Naive B cell (primary cell): Measurements from ENCODE around the gene MBIP. TPM values are rescaled to one million over a fixed set of nuclear protein-coding genes. Genes with fewer than 3 reads are reported as not detected.
A peak's percentile ranks its signal among the peaks of the same experiment; 100 is the strongest.
"Not testable (repeated sequence)": the region's sequence is repeated elsewhere in the genome, so short reads cannot be mapped to it uniquely, and the experiment has no call there.

Source experiments
- ATAC-seq, 2 donors: fragments of 150-1000 bp; cut with Tn5 transposase; 2 replicates each; pipeline ENCODE4 v1.10.0; 2021; ENCODE audit warnings: low read depth in 2 of 2, mild to moderate bottlenecking in 2 of 2, moderate library complexity in 2 of 2
- DNase-seq: peaks from one replicate; pipeline ENCODE4 v3.0.0; 2022
- H3K27ac Mint-ChIP-seq, 6 donors: one replicate each; pipeline ENCODE4 v1.8.0; 2020 to 2022; ENCODE audit warnings: mild to moderate bottlenecking in 6 of 6, mixed read lengths in 6 of 6, moderate library complexity in 5 of 6, inconsistent platforms in 2 of 6
- H3K27me3 Mint-ChIP-seq, 3 donors: one replicate each; pipeline ENCODE4 v1.8.0; 2021 to 2022; ENCODE audit warnings: mixed read lengths in 3 of 3, mild to moderate bottlenecking in 1 of 3
- H3K36me3 Mint-ChIP-seq, 2 donors: one replicate each; pipeline ENCODE4 v1.8.0; 2020 to 2022; ENCODE audit warnings: mixed read lengths in 2 of 2, inconsistent platforms in 1 of 2, mild to moderate bottlenecking in 1 of 2
- H3K4me1 Mint-ChIP-seq, 3 donors: one replicate each; pipeline ENCODE4 v1.8.0; 2020 to 2022; ENCODE audit warnings: mixed read lengths in 3 of 3, inconsistent platforms in 1 of 3, mild to moderate bottlenecking in 1 of 3, moderate library complexity in 1 of 3
- H3K4me3 Mint-ChIP-seq, 8 donors: one replicate each; pipeline ENCODE4 v1.8.0; 2020 to 2022; ENCODE audit warnings: mild to moderate bottlenecking in 8 of 8, mixed read lengths in 8 of 8, moderate library complexity in 8 of 8, inconsistent platforms in 2 of 8
- H3K9me3 Mint-ChIP-seq, 7 donors: one replicate each; pipeline ENCODE4 v1.8.0; 2020 to 2022; ENCODE audit warnings: mixed read lengths in 7 of 7, mild to moderate bottlenecking in 5 of 7, inconsistent platforms in 2 of 7, moderate library complexity in 1 of 7
- polyA plus RNA-seq, 6 donors: library from polyadenylated mRNA; unstranded; fragments of 300-500 nt; fragmentation: Illumina TruSeq; gene quantifications; one replicate each; pipeline ENCODE4 v1.2.3, GENCODE V29; 2021; ENCODE audit warnings: low read depth in 6 of 6

The MBIP gene, protein sequence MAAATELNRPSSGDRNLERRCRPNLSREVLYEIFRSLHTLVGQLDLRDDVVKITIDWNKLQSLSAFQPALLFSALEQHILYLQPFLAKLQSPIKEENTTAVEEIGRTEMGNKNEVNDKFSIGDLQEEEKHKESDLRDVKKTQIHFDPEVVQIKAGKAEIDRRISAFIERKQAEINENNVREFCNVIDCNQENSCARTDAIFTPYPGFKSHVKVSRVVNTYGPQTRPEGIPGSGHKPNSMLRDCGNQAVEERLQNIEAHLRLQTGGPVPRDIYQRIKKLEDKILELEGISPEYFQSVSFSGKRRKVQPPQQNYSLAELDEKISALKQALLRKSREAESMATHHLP
- polyA plus RNA-seq: 10 to 100 TPM in 5 of 6 donors, 1 to 10 TPM in 1; 8.6 to 17.7 (median 13.3) TPM

DNA sequence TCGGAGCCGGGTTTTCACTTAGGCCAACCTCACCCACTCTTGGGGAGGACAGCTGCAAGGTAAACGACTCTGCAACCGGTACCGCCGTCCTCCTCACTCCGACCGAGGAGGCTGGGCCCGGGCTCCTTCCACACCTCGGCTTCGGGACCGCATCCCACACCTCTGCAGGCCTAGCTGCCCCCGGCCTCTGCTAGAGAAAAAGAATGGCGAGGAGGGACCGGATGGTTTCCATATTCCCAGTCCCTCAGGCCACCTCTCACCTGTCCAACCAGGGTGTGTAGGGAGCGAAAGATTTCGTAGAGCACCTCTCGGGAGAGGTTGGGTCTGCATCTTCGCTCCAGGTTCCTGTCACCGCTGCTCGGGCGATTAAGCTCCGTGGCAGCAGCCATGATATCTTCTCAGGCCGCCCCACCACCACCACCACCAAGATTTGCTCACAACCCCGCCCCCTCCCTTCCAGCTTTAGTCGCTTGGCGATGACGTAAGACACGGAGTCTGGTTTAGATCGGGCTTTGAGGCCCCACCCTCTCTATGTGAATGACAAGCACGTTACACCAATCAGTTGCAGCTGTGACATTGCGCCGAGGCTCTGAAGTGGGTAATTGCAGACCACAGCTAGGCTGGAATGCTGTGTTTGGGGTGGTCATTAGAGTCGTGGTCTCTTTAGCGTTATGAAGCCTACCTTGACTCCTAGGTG lies at the start of gene MBIP:
TSS of gene MBIP (minus strand) at position 438 of the 697 bp plus-strand sequence. CDS start at position 389, 49 bp downstream.
- ATAC-seq (peak; percentile 97), DNase-seq (peak; percentile 76)
- H3K36me3 Mint-ChIP-seq: no peaks in the 10 kb centered on the region
- H3K4me3 Mint-ChIP-seq: peak within 1 kb of the TSS; percentile 88 to 99 (median 96)
- peaks cover 10 to 21% (median 16%) of the 10 kb centered on the region in 3 donors for H3K4me1 Mint-ChIP-seq
- H3K27me3 Mint-ChIP-seq: peaks cover 10 to 21% (median 12%) of the 10 kb centered on the region in 3 donors
- peaks cover 0 to 3% (median 0%) of the 10 kb centered on the region in 7 donors for H3K9me3 Mint-ChIP-seq
- H3K27ac Mint-ChIP-seq: peak within 1 kb of the TSS; percentile 84 to 98 (median 94)

DNA sequence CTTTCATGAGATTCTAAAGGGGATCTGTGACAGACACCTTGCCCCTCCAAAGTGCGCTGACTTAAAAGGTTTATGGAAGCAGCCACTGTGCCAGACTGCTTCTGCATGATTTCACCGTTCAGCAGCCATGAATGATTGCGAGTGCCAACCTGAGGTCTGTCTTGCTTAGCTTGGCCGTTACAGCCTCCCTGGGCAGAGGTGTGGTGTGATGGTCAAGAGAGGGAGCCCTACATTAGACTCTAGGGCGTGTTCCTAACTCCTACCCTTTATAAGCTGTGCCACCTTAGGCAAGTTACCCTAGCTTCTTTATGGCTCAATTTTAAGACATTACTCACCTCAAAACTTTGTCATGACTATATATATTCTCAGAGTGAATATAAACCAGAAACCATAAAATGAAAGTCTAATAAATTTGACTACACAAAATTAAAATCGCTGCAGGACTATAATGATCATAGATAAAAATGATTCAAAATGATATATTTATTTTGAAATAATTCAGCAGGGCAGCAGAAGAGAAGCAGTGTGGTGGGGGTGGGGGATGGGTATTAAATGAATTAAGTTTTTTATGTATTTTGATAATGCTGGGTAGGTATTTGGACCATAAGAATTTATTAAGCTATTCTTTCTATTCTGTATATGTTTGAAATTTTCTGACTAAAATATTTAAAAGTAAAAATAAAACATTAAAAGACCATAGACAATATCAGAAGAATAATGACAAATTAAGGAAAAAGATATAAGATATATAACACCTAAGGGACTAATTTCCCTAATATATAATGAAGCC lies 47.7 kb upstream of the MBIP start:
- Mint-ChIP-seq H3K27ac (no peak overlapping the region), H3K4me1 (no peaks in the 10 kb centered on the region), H3K27me3 (peaks cover 8 to 16% (median 11%) of the 10 kb centered on the region in 3 donors), H3K4me3 (no peak overlapping the region), H3K9me3 (no peaks in the 10 kb centered on the region), H3K36me3 (no peaks in the 10 kb centered on the region)
- ATAC-seq (no peak), DNase-seq (no peak)

DNA sequence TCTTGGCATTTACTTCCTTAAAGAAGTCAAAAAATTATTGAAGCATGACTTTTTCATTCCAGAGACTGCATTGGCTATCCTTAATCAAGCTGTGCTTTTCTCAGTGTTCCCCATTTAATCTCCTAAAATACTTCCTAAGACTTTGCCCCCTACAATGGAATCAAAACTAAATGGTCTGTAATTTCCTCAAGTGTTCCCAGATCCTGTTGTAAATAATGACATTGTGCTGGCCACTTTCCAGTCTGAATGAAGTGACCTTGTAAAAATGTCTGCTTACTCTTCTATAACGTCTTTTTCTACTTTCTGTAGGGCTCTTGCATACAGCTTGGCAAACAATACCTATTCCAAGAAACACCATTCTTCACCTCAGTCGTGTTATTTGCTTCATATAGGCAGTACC lies 45.3 kb upstream of the MBIP start:
- ATAC-seq (no peak), DNase-seq (no peak)
- Mint-ChIP-seq H3K9me3 (peaks cover 0 to 4% (median 0%) of the 10 kb centered on the region in 7 donors), H3K4me3 (no peak overlapping the region), H3K27ac (no peak overlapping the region), H3K36me3 (no peaks in the 10 kb centered on the region), H3K27me3 (peaks cover 11 to 16% (median 13%) of the 10 kb centered on the region in 3 donors), H3K4me1 (no peaks in the 10 kb centered on the region)

DNA sequence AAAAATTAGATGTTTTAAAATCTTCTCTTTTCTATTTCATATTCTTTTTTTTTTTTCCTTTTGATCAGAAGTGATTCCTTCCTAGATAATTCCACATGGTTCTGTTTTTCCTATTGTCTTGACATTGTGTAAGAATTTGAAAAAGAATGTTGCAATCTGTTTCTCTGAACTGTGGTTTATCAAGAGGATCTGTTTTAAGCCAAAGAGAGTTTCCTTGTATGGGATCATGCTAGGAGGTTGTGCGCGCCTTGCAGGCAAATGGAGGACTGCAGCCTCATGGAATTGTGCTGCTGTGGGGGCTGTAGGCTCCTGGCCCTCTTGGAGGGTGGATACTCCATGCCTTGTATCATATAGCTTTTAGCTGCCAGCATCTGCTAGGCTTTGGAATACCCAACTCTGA lies 43.3 kb upstream of the MBIP start:
- peaks cover 0 to 4% (median 0%) of the 10 kb centered on the region in 7 donors for H3K9me3 Mint-ChIP-seq
- H3K4me1 Mint-ChIP-seq: no peaks in the 10 kb centered on the region
- ATAC-seq (no peak), DNase-seq (no peak)
- H3K36me3 Mint-ChIP-seq: no peaks in the 10 kb centered on the region
- no peak overlapping the region for H3K4me3 Mint-ChIP-seq
- H3K27me3 Mint-ChIP-seq: peaks cover 9 to 13% (median 11%) of the 10 kb centered on the region in 3 donors
- no peak overlapping the region for H3K27ac Mint-ChIP-seq

DNA sequence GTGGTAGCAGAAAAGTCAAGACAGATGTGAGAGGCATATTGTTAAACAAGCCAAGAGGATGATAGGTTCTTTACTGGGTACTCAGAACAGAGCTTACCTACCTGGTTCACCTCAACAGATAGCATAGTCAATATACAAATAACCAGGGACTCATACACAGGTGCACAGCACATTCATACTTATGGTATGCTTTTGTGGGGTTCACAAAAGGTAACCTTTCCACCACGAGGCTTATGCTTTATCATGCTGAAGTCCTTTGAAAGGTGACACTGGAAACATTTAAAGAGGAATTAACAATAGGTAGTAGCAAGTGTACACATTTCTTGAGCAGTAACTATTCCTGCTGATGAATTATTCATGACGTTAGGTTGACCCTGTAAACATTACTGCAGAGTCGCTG lies 42.2 kb upstream of the MBIP start:
- Mint-ChIP-seq H3K9me3 (peaks cover 0 to 4% (median 0%) of the 10 kb centered on the region in 7 donors), H3K4me3 (no peak overlapping the region), H3K4me1 (no peaks in the 10 kb centered on the region), H3K27me3 (peaks cover 9 to 13% (median 11%) of the 10 kb centered on the region in 3 donors), H3K36me3 (no peaks in the 10 kb centered on the region), H3K27ac (no peak overlapping the region)
- ATAC-seq: no peak
- no peak for DNase-seq

DNA sequence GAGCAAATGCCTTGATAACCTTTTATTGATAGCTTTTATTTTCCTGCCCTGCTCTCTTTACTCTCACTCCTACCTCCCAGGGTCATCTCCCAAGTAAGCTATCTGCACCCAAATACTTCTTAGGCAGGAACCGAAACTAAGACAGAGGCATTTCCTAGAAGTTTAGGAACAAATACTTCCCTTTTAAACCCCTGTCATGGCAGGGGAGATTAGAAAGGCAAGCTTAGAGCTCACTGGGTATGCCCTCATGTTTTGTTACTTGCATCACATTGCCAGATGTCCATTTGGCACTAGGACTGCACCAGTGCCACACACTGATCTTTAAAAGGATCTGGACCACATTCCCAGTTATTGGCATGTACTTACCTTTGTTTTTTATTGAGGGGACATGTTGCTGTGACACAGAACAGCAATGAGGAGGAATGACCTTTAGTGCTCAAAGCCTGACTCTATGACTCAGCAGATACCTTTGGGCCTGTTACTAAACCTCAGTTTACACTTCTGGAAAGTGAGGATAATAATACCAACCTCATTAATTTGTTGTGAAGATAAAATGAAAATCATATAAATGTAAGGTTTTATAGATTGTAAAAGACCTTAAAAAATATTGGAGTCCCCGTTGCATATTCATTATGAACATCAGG lies 40.9 kb upstream of the MBIP start:
- Mint-ChIP-seq H3K4me3 (no peak overlapping the region), H3K4me1 (no peaks in the 10 kb centered on the region), H3K36me3 (peaks cover 0 to 6% of the 10 kb centered on the region in 2 donors), H3K27me3 (peaks cover 9 to 13% (median 11%) of the 10 kb centered on the region in 3 donors), H3K27ac (no peak overlapping the region), H3K9me3 (peaks cover 4 to 12% (median 10%) of the 10 kb centered on the region in 7 donors)
- ATAC-seq (no peak), DNase-seq (no peak)

DNA sequence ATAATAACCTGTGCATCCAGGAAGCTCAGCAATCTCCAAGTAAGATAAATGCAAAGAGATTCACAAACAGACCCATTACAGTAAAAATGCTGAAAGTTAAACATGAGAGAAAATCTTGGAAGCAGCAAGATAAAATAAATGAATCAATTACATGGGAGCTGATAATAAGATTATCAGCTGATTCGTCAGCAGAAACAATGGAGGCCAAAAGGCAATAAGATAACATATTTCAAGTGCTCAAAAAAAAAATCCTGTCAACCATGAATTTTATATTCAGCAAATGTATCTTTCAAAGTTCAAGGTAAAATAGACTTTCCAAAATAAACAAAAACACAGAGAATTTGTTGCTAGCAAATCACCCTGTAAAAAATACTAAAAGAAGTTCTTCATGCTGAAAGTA lies 36.4 kb upstream of the MBIP start:
- H3K4me1 Mint-ChIP-seq: no peaks in the 10 kb centered on the region
- DNase-seq (no peak), ATAC-seq (no peak)
- no peak overlapping the region for H3K27ac Mint-ChIP-seq
- H3K4me3 Mint-ChIP-seq: no peak overlapping the region
- peaks cover 0 to 9% (median 6%) of the 10 kb centered on the region in 3 donors for H3K27me3 Mint-ChIP-seq
- H3K9me3 Mint-ChIP-seq: peaks cover 8 to 30% (median 24%) of the 10 kb centered on the region in 7 donors
- peaks cover 0 to 12% of the 10 kb centered on the region in 2 donors for H3K36me3 Mint-ChIP-seq

DNA sequence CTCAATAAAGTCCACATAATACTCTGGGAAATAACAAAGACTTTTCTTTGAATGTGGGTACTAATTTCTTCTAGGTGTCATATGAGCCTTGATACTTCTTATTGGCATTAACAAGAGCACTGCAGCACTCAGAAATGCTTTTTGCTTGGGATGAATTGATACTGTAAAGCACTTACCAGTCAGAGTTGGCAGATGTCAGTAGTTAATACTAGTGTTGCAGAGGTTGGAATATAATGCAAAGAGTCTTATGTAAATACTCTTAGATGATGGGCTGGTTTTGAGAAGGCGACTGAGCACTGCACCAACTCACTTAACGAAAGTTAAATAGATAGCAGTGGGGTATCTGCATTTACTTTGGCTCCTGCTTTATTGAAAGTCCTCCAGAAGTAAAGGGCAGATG lies 25.6 kb upstream of the MBIP start:
- no peak overlapping the region for H3K27ac Mint-ChIP-seq
- peaks cover 14 to 30% (median 21%) of the 10 kb centered on the region in 3 donors for H3K27me3 Mint-ChIP-seq
- no peaks in the 10 kb centered on the region for H3K36me3 Mint-ChIP-seq
- ATAC-seq: no peak
- DNase-seq: no peak
- no peaks in the 10 kb centered on the region for H3K4me1 Mint-ChIP-seq
- H3K4me3 Mint-ChIP-seq: no peak overlapping the region
- H3K9me3 Mint-ChIP-seq: peaks cover 0 to 16% (median 2%) of the 10 kb centered on the region in 7 donors

DNA sequence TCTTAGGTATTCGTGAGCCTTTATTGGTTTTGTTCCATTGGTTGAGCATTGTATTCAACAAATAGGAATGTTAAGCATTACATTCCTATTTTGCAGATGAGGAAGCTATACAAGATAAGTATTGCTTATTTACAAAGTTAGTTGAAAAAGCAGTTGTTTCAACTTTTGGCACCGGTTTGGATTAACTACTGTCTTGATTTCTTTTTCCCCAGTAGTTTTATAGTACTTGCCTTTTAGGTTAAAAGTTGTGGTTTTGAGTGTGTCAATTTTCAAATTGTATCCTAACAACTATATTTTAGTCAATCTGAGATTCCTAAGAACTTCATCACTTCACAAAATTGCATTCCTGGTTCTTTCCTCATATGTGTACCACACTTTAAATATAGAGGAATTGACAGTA lies 23.8 kb upstream of the MBIP start:
- Mint-ChIP-seq H3K4me3 (no peak overlapping the region), H3K27me3 (peaks cover 16 to 30% (median 23%) of the 10 kb centered on the region in 3 donors)
- ATAC-seq: no peak

DNA sequence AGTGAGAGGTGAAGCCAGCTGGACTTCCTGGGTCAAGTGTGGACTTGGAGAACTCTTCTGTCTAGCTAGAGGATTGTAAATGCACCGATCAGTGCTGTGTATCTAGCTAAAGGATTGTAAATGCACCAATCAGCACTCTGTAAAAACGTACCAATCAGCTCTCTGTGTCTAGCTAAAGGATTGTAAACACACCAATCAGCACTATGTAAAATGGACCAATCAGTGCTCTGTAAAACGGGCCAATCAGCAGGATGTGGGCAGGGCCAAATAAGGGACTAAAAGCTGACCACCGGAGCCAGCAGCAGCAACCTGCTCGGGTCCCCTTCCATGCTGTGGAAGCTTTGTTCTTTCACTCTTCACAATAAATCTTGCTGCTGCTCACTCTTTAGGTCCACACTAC lies 21.4 kb upstream of the MBIP start:
- H3K27ac Mint-ChIP-seq, DNase-seq, H3K36me3 Mint-ChIP-seq, H3K4me1 Mint-ChIP-seq, H3K4me3 Mint-ChIP-seq, ATAC-seq: not testable (repeated sequence)
- Mint-ChIP-seq H3K27me3 (peaks cover 26 to 35% (median 28%) of the 10 kb centered on the region in 3 donors), H3K9me3 (peaks cover 0 to 16% (median 2%) of the 10 kb centered on the region in 7 donors)

More for the DNA sequence above, 23.8 kb upstream of the MBIP start:
- Mint-ChIP-seq H3K9me3 (peaks cover 0 to 16% (median 2%) of the 10 kb centered on the region in 7 donors), H3K27ac (no peak overlapping the region), H3K4me1 (no peaks in the 10 kb centered on the region), H3K36me3 (no peaks in the 10 kb centered on the region)
- DNase-seq: no peak

DNA sequence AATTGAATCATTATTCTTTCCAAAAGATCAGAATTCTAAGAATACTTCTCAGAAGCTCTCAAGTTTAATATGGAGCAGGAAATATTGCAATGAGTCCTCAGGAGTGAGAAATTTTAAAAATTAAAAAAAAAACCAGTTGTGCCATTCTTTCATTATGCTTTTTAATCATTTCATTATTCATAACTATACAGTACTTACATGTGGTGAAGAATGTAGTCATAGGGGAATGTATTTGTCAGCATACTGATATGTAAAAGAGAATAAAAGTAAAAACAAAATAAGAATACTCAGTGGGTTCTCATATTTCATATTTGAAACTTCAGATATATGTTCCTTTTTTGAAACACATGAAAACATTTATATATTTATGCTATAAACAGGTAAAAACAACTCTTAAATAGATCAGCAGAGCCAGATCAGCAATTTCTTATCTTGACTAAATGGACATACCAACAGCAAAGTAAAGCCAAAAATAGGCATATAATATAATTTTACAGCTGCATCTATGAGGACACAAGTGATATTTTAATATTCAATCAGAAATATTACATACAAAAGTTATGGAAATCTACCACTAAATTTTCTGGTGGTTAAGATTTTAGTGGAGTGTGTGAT lies 19.9 kb upstream of the MBIP start:
- no peak overlapping the region for H3K27ac Mint-ChIP-seq
- peaks cover 0 to 16% (median 2%) of the 10 kb centered on the region in 7 donors for H3K9me3 Mint-ChIP-seq
- H3K4me3 Mint-ChIP-seq: no peak overlapping the region
- H3K36me3 Mint-ChIP-seq: no peaks in the 10 kb centered on the region
- ATAC-seq (no peak), DNase-seq (no peak)
- H3K4me1 Mint-ChIP-seq: peaks cover 0 to 1% (median 0%) of the 10 kb centered on the region in 3 donors
- H3K27me3 Mint-ChIP-seq: peaks cover 19 to 26% (median 25%) of the 10 kb centered on the region in 3 donors

DNA sequence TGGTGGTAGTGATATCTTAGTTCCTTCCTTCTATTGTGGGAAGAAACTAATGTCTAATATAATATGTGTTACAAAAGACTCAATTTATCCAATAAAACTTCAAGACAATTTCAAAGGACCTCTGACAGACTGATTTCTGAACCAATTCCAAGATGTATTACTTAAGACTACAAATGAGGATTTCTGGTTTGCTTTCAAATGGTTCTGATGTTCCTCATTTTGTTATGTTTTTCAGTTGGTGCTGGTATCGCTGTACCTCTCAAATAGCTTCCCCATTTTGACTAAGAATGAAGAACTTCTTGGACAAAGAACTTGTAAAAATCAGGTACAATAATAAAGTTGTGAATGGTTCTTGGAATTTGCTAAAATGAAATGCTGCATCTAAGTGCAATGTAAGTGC lies 19.4 kb upstream of the MBIP start:
- Mint-ChIP-seq H3K9me3 (peaks cover 0 to 16% (median 2%) of the 10 kb centered on the region in 7 donors), H3K27ac (no peak overlapping the region), H3K4me3 (no peak overlapping the region), H3K4me1 (peaks cover 0 to 1% (median 0%) of the 10 kb centered on the region in 3 donors), H3K27me3 (peaks cover 17 to 28% (median 27%) of the 10 kb centered on the region in 3 donors), H3K36me3 (no peaks in the 10 kb centered on the region)
- DNase-seq (no peak), ATAC-seq (no peak)
